ENCODE results near the gene MAPKAPK2.

MAPKAPK2 gene

GRCh38 chr1:206660136-206660535 is 24.6 kb upstream of the MAPKAPK2 start:
- DNase-seq (ENCODE audit: low read depth, low spot score) = no peak

- DNase-seq (ENCODE audit: low read depth, low spot score) = no peak
Measured at GRCh38 chr1:206661161-206661820, 23.4 kb upstream of the MAPKAPK2 start.

GRCh38 chr1:206662396-206663092 is 22.2 kb upstream of the MAPKAPK2 start:
- DNase-seq (ENCODE audit: low read depth, low spot score) = no peak

GRCh38 chr1:206663362-206663761 is 21.3 kb upstream of the MAPKAPK2 start:
- no peak for DNase-seq (ENCODE audit: low read depth, low spot score)

- no peak for DNase-seq (ENCODE audit: low read depth, low spot score)
Measured at GRCh38 chr1:206663832-206664652, 20.7 kb upstream of the MAPKAPK2 start.

- DNase-seq (ENCODE audit: low read depth, low spot score) = no peak
Measured at GRCh38 chr1:206664740-206665139, 20.0 kb upstream of the MAPKAPK2 start.

GRCh38 chr1:206666031-206666561 is 18.6 kb upstream of the MAPKAPK2 start:
- DNase-seq (ENCODE audit: low read depth, low spot score) = no peak

- DNase-seq (ENCODE audit: low read depth, low spot score) = no peak
Measured at GRCh38 chr1:206666954-206667665, 17.6 kb upstream of the MAPKAPK2 start.

- no peak for DNase-seq (ENCODE audit: low read depth, low spot score)
Measured at GRCh38 chr1:206668351-206668750, 16.4 kb upstream of the MAPKAPK2 start.

- DNase-seq (ENCODE audit: low read depth, low spot score) = no peak
Measured at GRCh38 chr1:206668874-206669410, 15.8 kb upstream of the MAPKAPK2 start.

- no peak for DNase-seq (ENCODE audit: low read depth, low spot score)
Measured at GRCh38 chr1:206672011-206672688, 12.6 kb upstream of the MAPKAPK2 start.

- DNase-seq (ENCODE audit: low read depth, low spot score) = no peak
Measured at GRCh38 chr1:206672844-206673758, 11.6 kb upstream of the MAPKAPK2 start.

GRCh38 chr1:206674236-206674635 is 10.5 kb upstream of the MAPKAPK2 start:
- no peak for DNase-seq (ENCODE audit: low read depth, low spot score)

GRCh38 chr1:206674745-206675175 is 9.9 kb upstream of the MAPKAPK2 start:
- no peak for DNase-seq (ENCODE audit: low read depth, low spot score)

- no peak for DNase-seq (ENCODE audit: low read depth, low spot score)
Measured at GRCh38 chr1:206676499-206676898, 8.2 kb upstream of the MAPKAPK2 start.

- DNase-seq (ENCODE audit: low read depth, low spot score) = no peak
Measured at GRCh38 chr1:206678490-206678889, 6.2 kb upstream of the MAPKAPK2 start.

- no peak for DNase-seq (ENCODE audit: low read depth, low spot score)
Measured at GRCh38 chr1:206679738-206680211, 4.9 kb upstream of the MAPKAPK2 start.

GRCh38 chr1:206680279-206680678 is 4.4 kb upstream of the MAPKAPK2 start:
- no peak for DNase-seq (ENCODE audit: low read depth, low spot score)

- no peak for DNase-seq (ENCODE audit: low read depth, low spot score)
Measured at GRCh38 chr1:206681359-206681758, 3.3 kb upstream of the MAPKAPK2 start.
